GM08714 (cell line): ENCODE measurements around the gene JAK3.
"Not testable (repeated sequence)": the region's sequence is repeated elsewhere in the genome, so short reads cannot be mapped to it uniquely, and the experiment has no call there.

Experiments
- H3K4me3 ChIP-seq: fragments of 200-500 bp; sonication (Bioruptor generic); 2 replicates; pipeline ENCODE4 v1.5.1; 2014; ENCODE audit warnings: mild to moderate bottlenecking, low read length, inconsistent platforms
- ZNF274 ChIP-seq: IDR thresholded peaks from 2 replicates; pipeline ENCODE4 v1.6.1; 2012; ENCODE audit warnings: mild to moderate bottlenecking, low read depth, low read length

JAK3 gene

GRCh38 chr19:17847538-17848366, at the start of gene JAK3:
Gene JAK3 (minus strand): TSS chr19:17847982. CDS start chr19:17844417, 3,565 bp downstream.
- TF ChIP-seq ZNF274, result no peak
- H3K4me3 ChIP-seq, result peak within 1 kb of the TSS; percentile 71

GRCh38 chr19:17893766-17894165, 46.0 kb upstream of the JAK3 start:
- H3K4me3 ChIP-seq, result no peak overlapping the region
- TF ChIP-seq ZNF274, result no peak

- no peak overlapping the region for H3K4me3 ChIP-seq
- no peak for TF ChIP-seq ZNF274
Measured at GRCh38 chr19:17889609-17890214, 41.9 kb upstream of the JAK3 start.

GRCh38 chr19:17888260-17888659, 40.5 kb upstream of the JAK3 start:
- no peak for TF ChIP-seq ZNF274
- H3K4me3 ChIP-seq, result no peak overlapping the region

GRCh38 chr19:17887221-17887620, 39.4 kb upstream of the JAK3 start:
- H3K4me3 ChIP-seq, result not testable (repeated sequence)

- no peak for TF ChIP-seq ZNF274
- no peak overlapping the region for H3K4me3 ChIP-seq
Measured at GRCh38 chr19:17886515-17886914, 38.7 kb upstream of the JAK3 start.

- H3K4me3 ChIP-seq, result no peak overlapping the region
- TF ChIP-seq ZNF274, result no peak
Measured at GRCh38 chr19:17883627-17884410, 36.0 kb upstream of the JAK3 start.

- TF ChIP-seq ZNF274, result no peak
- no peak overlapping the region for H3K4me3 ChIP-seq
Measured at GRCh38 chr19:17881701-17882100, 33.9 kb upstream of the JAK3 start.

GRCh38 chr19:17879466-17879865, 31.7 kb upstream of the JAK3 start:
- TF ChIP-seq ZNF274, result no peak

GRCh38 chr19:17877696-17878095, 29.9 kb upstream of the JAK3 start:
- no peak for TF ChIP-seq ZNF274
- no peak overlapping the region for H3K4me3 ChIP-seq

More at GRCh38 chr19:17879466-17879865, 31.7 kb upstream of the JAK3 start:
- no peak overlapping the region for H3K4me3 ChIP-seq

GRCh38 chr19:17874758-17875135, 27.0 kb upstream of the JAK3 start:
- no peak overlapping the region for H3K4me3 ChIP-seq
- TF ChIP-seq ZNF274, result no peak

- peak overlapping the region; percentile 2; the same call in 1 of the 2 replicates for H3K4me3 ChIP-seq
- TF ChIP-seq ZNF274, result no peak
Measured at GRCh38 chr19:17873786-17874757, 26.3 kb upstream of the JAK3 start.

GRCh38 chr19:17872251-17873001, 24.6 kb upstream of the JAK3 start:
- H3K4me3 ChIP-seq, result no peak overlapping the region
- no peak for TF ChIP-seq ZNF274
